Liver (tissue), 3 donors: ENCODE measurements around the gene FUCA2.

ENCODE experiments used
- ATF3 ChIP-seq: IDR thresholded peaks from 2 replicates; pipeline ENCODE4 v1.6.1; 2016; ENCODE audit warnings: antibody characterized with exemption
- CTCF ChIP-seq: fragments of 150-350 bp; IDR thresholded peaks from 2 replicates; pipeline ENCODE4 v1.5.1; 2017; ENCODE audit warnings: improper control_type of control experiment, low read depth, low read length; ENCODE audit not compliant: missing input control
- EGR1 ChIP-seq, 2 donors: IDR thresholded peaks; 2 replicates each; pipeline ENCODE4 v1.6.1; 2016 to 2018; ENCODE audit warnings: antibody characterized with exemption in 2 of 2, low read depth in 2 of 2
- FOXA1 ChIP-seq: IDR thresholded peaks from 2 replicates; pipeline ENCODE4 v1.6.1; 2016; ENCODE audit warnings: antibody characterized with exemption
- GABPA ChIP-seq, 2 donors: IDR thresholded peaks in 1 of 2; conservative IDR thresholded peaks in 1 of 2; 2 replicates each; pipeline ENCODE4 v1.6.1; 2016; ENCODE audit warnings: antibody characterized with exemption in 2 of 2, mild to moderate bottlenecking in 1 of 2, moderate library complexity in 1 of 2
- JUND ChIP-seq, 2 donors: IDR thresholded peaks; 2 replicates each; pipeline ENCODE4 v1.6.1; 2016; ENCODE audit warnings: antibody characterized with exemption in 2 of 2
- MAX ChIP-seq: IDR thresholded peaks from 2 replicates; pipeline ENCODE4 v1.6.1; 2016; ENCODE audit warnings: antibody characterized with exemption
- RAD21 ChIP-seq, 2 donors: IDR thresholded peaks; 2 replicates each; pipeline ENCODE4 v1.6.1; 2016; ENCODE audit warnings: antibody characterized with exemption in 2 of 2, mild to moderate bottlenecking in 2 of 2
- REST ChIP-seq: IDR thresholded peaks from 2 replicates; pipeline ENCODE4 v1.6.1; 2016; ENCODE audit warnings: antibody characterized with exemption, mild to moderate bottlenecking
- SP1 ChIP-seq: IDR thresholded peaks from 2 replicates; pipeline ENCODE4 v1.6.1; 2018; ENCODE audit warnings: antibody characterized with exemption, mild to moderate bottlenecking
- TAF1 ChIP-seq: conservative IDR thresholded peaks from 2 replicates; pipeline ENCODE4 v1.6.1; 2016; ENCODE audit warnings: antibody characterized with exemption, mild to moderate bottlenecking
- YY1 ChIP-seq: IDR thresholded peaks from 2 replicates; pipeline ENCODE4 v1.6.1; 2016; ENCODE audit warnings: antibody characterized with exemption, mild to moderate bottlenecking
- ZBTB33 ChIP-seq: IDR thresholded peaks from 2 replicates; pipeline ENCODE4 v1.6.1; 2016; ENCODE audit warnings: antibody characterized with exemption
- donor health status: healthy.
- donor health status: healthy.

- TF ChIP-seq MAX = no peak
- TF ChIP-seq CTCF = no peak
- TF ChIP-seq FOXA1 = no peak
- TF ChIP-seq JUND (IDR thresholded peaks at IDR 0.05) = no peak
- no peak for TF ChIP-seq EGR1 (IDR thresholded peaks at IDR 0.05; ENCODE audit: low read depth in 2 of 2)
- no peak for TF ChIP-seq TAF1
- TF ChIP-seq YY1 = no peak
- no peak for TF ChIP-seq RAD21 (IDR thresholded peaks at IDR 0.05)
- no peak for TF ChIP-seq REST
- no peak for TF ChIP-seq ATF3
- TF ChIP-seq GABPA (IDR thresholded peaks at IDR 0.05 in 1 of 2, conservative IDR thresholded peaks at IDR 0.05 in 1 of 2) = no peak
- TF ChIP-seq SP1 = no peak
- TF ChIP-seq ZBTB33 = no peak
These were observed 7.2 kb downstream of the FUCA2 start for GRCh38 chr6:143504369-143504768.
